Measurements from ENCODE around the gene APOL2. TPM values are rescaled to one million over a fixed set of nuclear protein-coding genes. Genes with fewer than 3 reads are reported as not detected.

The APOL2 gene
- total and polyA plus RNA-seq, 10 of the 15 experiments (the other 5 are each of a cell fraction or from before 2014, with no cell fraction given), result 4.4 to 39.9 (median 25.0) TPM

DNA sequence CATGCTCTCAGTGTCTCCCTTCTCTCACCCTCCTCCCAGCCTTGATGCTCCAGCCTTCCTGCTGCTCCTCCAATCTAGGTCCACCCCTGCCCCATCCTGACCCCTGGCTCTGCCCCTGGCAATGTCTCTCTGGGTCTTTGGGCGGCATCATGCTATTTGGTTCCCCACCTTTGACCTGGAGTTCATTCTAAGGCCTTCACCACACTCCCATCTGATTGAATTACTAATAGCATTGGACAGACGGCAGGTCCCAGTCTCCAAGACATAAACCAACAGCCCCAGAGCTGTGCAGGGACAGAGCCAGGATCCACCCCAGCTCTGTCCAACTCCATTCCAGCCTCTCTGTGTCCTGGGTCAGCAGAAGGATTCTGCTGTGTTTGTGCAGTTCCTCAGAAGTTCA lies 44.9 kb downstream of the APOL2 start:
- BruUV-seq (replicated peaks), result no TSS peak
- ChIA-PET RAD21 (ENCODE audit: unreplicated experiment) (interaction anchor here (0.8 to 2.7 kb wide), 17 partner anchors 16 to 276 kb away, joined by 3 to 19 read pairs (median 5); partner anchors contain the start of genes APOL2 and APOL3), CTCF (interaction anchor here (0.7 to 6.7 kb wide), 26 partner anchors 10 to 292 kb away, joined by 3 to 94 read pairs (median 6); partner anchors contain the start of genes APOL2 and APOL3), SMC1A (ENCODE audit: uncharacterized antibody, unreplicated experiment) (interaction anchor here (0.6 to 6.4 kb wide), 15 partner anchors 20 to 138 kb away, joined by 3 to 36 read pairs (median 5); partner anchors contain the start of gene APOL2), POLR2A (no interaction called here)
- no peak for TF ChIP-seq RBBP5 (conservative IDR thresholded peaks at IDR 0.05)
- TF ChIP-seq, protein P1, sequence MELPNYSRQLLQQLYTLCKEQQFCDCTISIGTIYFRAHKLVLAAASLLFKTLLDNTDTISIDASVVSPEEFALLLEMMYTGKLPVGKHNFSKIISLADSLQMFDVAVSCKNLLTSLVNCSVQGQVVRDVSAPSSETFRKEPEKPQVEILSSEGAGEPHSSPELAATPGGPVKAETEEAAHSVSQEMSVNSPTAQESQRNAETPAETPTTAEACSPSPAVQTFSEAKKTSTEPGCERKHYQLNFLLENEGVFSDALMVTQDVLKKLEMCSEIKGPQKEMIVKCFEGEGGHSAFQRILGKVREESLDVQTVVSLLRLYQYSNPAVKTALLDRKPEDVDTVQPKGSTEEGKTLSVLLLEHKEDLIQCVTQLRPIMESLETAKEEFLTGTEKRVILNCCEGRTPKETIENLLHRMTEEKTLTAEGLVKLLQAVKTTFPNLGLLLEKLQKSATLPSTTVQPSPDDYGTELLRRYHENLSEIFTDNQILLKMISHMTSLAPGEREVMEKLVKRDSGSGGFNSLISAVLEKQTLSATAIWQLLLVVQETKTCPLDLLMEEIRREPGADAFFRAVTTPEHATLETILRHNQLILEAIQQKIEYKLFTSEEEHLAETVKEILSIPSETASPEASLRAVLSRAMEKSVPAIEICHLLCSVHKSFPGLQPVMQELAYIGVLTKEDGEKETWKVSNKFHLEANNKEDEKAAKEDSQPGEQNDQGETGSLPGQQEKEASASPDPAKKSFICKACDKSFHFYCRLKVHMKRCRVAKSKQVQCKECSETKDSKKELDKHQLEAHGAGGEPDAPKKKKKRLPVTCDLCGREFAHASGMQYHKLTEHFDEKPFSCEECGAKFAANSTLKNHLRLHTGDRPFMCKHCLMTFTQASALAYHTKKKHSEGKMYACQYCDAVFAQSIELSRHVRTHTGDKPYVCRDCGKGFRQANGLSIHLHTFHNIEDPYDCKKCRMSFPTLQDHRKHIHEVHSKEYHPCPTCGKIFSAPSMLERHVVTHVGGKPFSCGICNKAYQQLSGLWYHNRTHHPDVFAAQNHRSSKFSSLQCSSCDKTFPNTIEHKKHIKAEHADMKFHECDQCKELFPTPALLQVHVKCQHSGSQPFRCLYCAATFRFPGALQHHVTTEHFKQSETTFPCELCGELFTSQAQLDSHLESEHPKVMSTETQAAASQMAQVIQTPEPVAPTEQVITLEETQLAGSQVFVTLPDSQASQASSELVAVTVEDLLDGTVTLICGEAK (IDR thresholded peaks at IDR 0.05; ENCODE audit: borderline replicate concordance), result no peak
- TF ChIP-seq, protein P2, sequence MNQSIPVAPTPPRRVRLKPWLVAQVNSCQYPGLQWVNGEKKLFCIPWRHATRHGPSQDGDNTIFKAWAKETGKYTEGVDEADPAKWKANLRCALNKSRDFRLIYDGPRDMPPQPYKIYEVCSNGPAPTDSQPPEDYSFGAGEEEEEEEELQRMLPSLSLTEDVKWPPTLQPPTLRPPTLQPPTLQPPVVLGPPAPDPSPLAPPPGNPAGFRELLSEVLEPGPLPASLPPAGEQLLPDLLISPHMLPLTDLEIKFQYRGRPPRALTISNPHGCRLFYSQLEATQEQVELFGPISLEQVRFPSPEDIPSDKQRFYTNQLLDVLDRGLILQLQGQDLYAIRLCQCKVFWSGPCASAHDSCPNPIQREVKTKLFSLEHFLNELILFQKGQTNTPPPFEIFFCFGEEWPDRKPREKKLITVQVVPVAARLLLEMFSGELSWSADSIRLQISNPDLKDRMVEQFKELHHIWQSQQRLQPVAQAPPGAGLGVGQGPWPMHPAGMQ (IDR thresholded peaks at IDR 0.05; ENCODE audit: borderline replicate concordance), result no peak
- no peak for TF ChIP-seq RUNX3 (IDR thresholded peaks at IDR 0.05; ENCODE audit: low read length)
- no peak for TF ChIP-seq WRNIP1 (IDR thresholded peaks at IDR 0.05; ENCODE audit: borderline replicate concordance, low read depth, low read length)
- no peak for TF ChIP-seq SKIL (IDR thresholded peaks at IDR 0.05; ENCODE audit: low read depth, poor library complexity, severe bottlenecking)
- no peak for TF ChIP-seq ZNF207 (IDR thresholded peaks at IDR 0.05; ENCODE audit: borderline replicate concordance)
- no peak for TF ChIP-seq NBN (IDR thresholded peaks at IDR 0.05)
- FAIRE-seq (no peak), ATAC-seq (no peak), DNase-seq (ENCODE audit: low read depth, low spot score) (no peak)
- no peak overlapping the region for H3K4me3 ChIP-seq
- H3K9ac ChIP-seq (ENCODE audit: control insufficient read depth, insufficient read depth, low read length), result no peak overlapping the region
- 50% methylated on average over 2 of the region's 2 CpGs for WGBS (ENCODE audit: insufficient coverage, insufficient replicate concordance, low lambda C conversion rate, missing lambda C conversion rate)
- H3K27me3 ChIP-seq (replicated peaks in 1 of 2; ENCODE audit: control insufficient read depth in 2 of 2, insufficient read depth in 2 of 2, low read length in 1 of 2), result no peaks in the 10 kb centered on the region; a peak in 1 of 4 replicates
- H3K9me3 ChIP-seq (replicated peaks; ENCODE audit: control insufficient read depth, insufficient read depth, low read length), result no peaks in the 10 kb centered on the region
- no peak overlapping the region for H2AFZ ChIP-seq (ENCODE audit: control insufficient read depth, low read depth, low read length)
- H3K36me3 ChIP-seq (ENCODE audit: control insufficient read depth in 2 of 2, insufficient read depth in 2 of 2, low read length in 1 of 2), result no peaks in the 10 kb centered on the region
- no peak overlapping the region for H3K4me2 ChIP-seq (ENCODE audit: control insufficient read depth, insufficient read depth)
- H4K20me1 ChIP-seq (ENCODE audit: control insufficient read depth, insufficient read depth), result no peaks in the 10 kb centered on the region
- no peaks in the 10 kb centered on the region for H3K79me2 ChIP-seq (ENCODE audit: control insufficient read depth, insufficient read depth, low read length)
- intact Hi-C loops (cut with micrococcal nuclease; ENCODE audit: unreplicated experiment), result loop anchor here (10.0 kb wide), 1 partner anchor 290 kb away; the partner anchor contains the start of gene TXN2
- in situ Hi-C loops (cut with MboI), result loop anchor here (5.0 kb wide), 1 partner anchor 78 kb away; no protein-coding TSS in a partner anchor
- H3K4me1 ChIP-seq (ENCODE audit: control insufficient read depth, insufficient read depth, low read length), result peaks cover 12% of the 10 kb centered on the region
- no peak overlapping the region for H3K27ac ChIP-seq (ENCODE audit: control insufficient read depth, insufficient read depth)
